ENCODE data around the gene MACROD2.

Gene MACROD2

DNA sequence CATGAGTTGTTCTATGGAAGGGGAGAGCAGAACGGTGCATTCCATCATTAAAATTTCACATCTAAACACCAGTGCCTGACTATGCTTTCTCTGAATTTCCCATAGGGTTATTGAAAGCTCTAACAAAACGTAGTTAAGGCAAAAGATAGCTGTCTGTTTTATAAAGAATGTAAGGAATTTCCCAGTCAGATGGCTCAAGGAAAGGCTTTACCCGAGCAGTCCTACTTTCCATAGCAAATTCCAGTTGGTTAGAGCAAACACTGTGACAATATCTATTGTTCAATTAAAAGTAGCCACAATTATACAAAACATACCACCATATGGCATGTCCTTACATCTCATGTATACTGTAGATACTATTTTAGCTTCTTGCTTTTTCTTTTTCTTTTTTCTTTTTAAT, 1401.6 kb downstream of the MACROD2 start:
- H3K4me3 ChIP-seq (ENCODE audit: control insufficient read depth, low read depth, low read length): no peak overlapping the region
- DNase-seq (ENCODE audit: low read depth): no peak
- TF ChIP-seq, protein P1, sequence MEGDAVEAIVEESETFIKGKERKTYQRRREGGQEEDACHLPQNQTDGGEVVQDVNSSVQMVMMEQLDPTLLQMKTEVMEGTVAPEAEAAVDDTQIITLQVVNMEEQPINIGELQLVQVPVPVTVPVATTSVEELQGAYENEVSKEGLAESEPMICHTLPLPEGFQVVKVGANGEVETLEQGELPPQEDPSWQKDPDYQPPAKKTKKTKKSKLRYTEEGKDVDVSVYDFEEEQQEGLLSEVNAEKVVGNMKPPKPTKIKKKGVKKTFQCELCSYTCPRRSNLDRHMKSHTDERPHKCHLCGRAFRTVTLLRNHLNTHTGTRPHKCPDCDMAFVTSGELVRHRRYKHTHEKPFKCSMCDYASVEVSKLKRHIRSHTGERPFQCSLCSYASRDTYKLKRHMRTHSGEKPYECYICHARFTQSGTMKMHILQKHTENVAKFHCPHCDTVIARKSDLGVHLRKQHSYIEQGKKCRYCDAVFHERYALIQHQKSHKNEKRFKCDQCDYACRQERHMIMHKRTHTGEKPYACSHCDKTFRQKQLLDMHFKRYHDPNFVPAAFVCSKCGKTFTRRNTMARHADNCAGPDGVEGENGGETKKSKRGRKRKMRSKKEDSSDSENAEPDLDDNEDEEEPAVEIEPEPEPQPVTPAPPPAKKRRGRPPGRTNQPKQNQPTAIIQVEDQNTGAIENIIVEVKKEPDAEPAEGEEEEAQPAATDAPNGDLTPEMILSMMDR (IDR thresholded peaks at IDR 0.05; ENCODE audit: control insufficient read depth, insufficient read depth, low read depth, low read length, missing control alignments): no peak

DNA sequence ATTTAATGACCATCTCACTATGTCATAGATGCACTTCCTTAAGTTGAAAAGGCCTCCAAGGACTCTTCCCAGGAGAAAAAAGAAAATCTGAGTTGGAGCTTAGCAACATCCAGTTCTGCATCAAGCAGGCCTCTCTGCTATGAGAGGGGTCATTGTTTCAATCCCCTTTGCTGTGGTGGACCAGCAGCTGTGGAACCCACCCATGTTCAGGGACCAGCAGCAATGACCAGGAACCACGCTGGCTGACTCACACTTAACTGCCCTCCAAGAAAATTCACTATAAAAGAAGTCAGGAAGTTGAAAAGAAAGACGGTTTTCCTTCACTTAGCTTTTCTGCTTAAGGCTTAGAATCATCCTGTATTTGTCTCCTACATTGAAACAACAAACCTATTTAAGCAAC, 1404.5 kb downstream of the MACROD2 start:
- H3K4me3 ChIP-seq (ENCODE audit: control insufficient read depth, low read depth, low read length): no peak overlapping the region
- no peak for DNase-seq (ENCODE audit: low read depth)
- TF ChIP-seq, protein P1 (IDR thresholded peaks at IDR 0.05; ENCODE audit: control insufficient read depth, insufficient read depth, low read depth, low read length, missing control alignments): no peak

DNA sequence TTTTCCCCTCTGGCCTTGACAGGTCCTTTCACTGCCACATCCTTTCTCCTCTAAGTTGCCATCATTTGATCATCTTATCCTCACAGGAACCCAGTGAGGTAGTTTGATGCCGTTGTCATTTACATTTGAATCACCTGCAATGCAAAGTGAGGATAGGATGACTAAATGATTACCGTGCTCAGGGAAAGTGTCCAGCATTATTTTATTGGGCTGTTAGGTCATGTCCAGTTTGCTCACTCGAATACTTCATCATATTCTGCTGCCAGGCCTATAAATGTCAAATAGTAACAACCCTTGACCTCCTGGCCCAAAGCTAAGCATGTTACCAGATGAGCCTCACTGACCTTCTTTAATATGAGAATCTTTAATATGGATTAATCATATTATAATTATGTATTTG, 1410.8 kb downstream of the MACROD2 start:
- TF ChIP-seq, protein P1 (IDR thresholded peaks at IDR 0.05; ENCODE audit: control insufficient read depth, insufficient read depth, low read depth, low read length, missing control alignments): no peak

DNA sequence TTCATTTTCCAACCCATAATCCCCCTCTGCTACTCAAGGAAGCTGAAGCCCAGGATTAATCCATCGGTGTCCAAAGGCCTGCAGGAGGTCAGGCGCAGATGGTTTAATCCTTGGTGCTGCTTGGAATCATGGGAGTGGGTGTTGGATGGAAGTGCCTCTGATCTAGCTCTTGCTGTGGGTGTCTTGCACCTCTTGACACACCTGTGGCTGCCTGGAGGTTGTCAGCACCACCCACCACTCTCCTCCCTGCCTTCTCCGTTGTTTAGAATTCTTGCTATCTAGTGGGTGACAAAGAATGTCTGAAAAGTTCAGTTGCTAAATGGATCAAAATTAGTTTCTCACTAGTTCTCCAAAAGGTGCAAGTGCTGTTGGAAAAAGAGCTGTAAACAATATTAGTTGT, 1416.5 kb downstream of the MACROD2 start:
- TF ChIP-seq, protein P1 (IDR thresholded peaks at IDR 0.05; ENCODE audit: control insufficient read depth, insufficient read depth, low read depth, low read length, missing control alignments): no peak
- no peak for DNase-seq (ENCODE audit: low read depth)
- no peak overlapping the region for H3K4me3 ChIP-seq (ENCODE audit: control insufficient read depth, low read depth, low read length)

More for the DNA sequence above, 1410.8 kb downstream of the MACROD2 start:
- no peak overlapping the region for H3K4me3 ChIP-seq (ENCODE audit: control insufficient read depth, low read depth, low read length)
- no peak for DNase-seq (ENCODE audit: low read depth)

DNA sequence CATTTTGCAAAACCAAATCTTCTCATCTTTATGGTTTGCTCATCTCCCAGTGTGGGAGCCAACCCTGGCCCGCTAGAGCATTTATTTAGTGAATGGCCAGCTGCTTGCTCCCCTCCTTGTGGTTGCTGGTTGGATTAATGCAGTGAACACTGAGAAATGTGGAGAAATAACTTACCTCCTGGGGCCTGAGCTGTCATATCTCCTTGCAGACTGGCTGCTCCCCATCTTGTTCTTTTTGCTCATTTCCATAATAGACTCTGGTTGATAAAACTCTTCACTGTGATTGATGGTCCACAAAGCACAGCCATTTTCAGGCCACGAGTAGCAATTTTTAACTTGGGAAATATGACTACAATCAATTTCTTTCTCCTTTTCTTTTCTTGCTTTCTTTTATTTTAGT, 1420.6 kb downstream of the MACROD2 start:
- TF ChIP-seq, protein P1 (IDR thresholded peaks at IDR 0.05; ENCODE audit: control insufficient read depth, insufficient read depth, low read depth, low read length, missing control alignments): no peak
- no peak overlapping the region for H3K4me3 ChIP-seq (ENCODE audit: control insufficient read depth, low read depth, low read length)
- DNase-seq (ENCODE audit: low read depth): no peak

DNA sequence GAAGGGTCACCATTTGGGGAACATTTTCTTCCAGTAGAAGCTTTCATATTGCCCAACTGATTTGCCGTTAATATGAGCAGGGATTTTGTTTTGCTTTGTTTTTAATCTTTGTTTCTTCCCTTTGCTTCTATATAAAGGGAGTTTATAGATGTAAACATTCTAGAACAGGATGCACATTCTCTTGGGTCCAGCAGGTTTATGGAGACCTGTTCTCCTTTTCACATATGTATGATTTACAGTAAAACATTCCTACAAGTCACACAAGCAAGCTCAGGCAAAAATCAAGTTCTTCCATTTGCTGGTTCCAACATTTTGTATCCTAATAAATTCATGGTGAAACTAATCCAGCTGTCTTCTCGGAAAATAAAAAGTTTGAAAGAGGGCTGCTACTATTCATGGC, 1424.5 kb downstream of the MACROD2 start:
- H3K4me3 ChIP-seq (ENCODE audit: control insufficient read depth, low read depth, low read length): no peak overlapping the region
- TF ChIP-seq, protein P1 (IDR thresholded peaks at IDR 0.05; ENCODE audit: control insufficient read depth, insufficient read depth, low read depth, low read length, missing control alignments): no peak
- no peak for DNase-seq (ENCODE audit: low read depth)

DNA sequence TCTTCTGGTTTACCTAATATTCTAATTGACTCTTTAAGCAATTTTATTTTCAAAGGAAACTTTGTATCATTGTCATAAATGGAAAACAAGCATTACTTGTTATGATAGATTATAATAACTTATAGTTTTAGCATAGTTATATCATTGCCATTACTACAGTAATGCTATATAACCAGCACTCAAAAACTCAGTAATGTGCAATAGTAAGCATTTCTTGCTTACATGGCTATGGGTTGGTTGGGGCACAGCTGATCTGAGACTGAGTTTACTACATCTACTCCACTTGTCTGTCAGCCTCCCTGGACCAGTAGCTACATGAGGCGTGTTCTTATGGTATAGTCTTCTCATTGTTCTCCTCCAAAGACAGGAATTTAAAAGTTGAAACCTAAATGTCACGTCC, 1427.7 kb downstream of the MACROD2 start:
- H3K4me3 ChIP-seq (ENCODE audit: control insufficient read depth, low read depth, low read length): no peak overlapping the region
- no peak for DNase-seq (ENCODE audit: low read depth)
- TF ChIP-seq, protein P1 (IDR thresholded peaks at IDR 0.05; ENCODE audit: control insufficient read depth, insufficient read depth, low read depth, low read length, missing control alignments): no peak
